NT2/D1 (cell line): ENCODE data around the gene ARSB.

Source experiments
- SUZ12 ChIP-seq: IDR thresholded peaks from 2 replicates; pipeline ENCODE4 v1.6.1; 2011; ENCODE audit not compliant: insufficient read length, insufficient read depth; ENCODE audit errors: extremely low read depth
- YY1 ChIP-seq: IDR thresholded peaks from 2 replicates; pipeline ENCODE4 v1.6.1; 2011; ENCODE audit not compliant: insufficient read length, insufficient read depth

DNA sequence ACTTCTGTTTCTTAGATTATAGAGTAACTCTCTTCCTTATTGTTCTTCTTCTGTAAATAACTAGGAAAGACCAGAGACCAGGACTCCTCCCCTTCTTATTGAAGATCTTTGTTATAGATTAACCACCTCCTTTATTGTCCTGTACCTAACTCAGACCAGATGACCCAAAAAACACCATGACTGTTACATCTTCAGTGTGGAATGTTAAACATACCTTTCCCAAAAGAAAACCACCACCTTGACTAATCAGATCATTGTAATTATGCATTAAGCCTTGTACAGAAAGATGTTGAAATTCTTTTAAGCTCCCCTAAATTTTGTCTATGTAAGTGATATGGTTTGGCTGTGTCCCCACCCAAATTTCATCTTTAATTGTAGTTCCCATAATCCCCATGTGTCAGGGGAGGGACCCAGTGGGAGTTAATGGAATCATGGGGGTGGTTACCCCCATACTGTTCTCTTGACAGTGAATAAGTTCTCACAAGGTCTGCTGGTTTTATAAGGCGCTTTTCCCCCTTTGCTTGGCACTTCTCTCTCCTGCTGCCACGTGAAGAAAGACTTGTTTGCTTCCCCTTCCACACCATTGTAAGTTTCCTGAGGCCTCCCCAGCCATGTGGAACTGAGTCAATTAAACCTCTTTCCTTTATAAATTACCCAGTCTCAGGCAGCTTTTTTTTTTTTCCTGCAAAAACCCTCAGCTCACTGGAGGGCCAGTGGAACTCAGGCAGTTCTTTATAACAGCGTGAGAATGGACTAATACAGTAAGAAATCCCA, 26.3 kb downstream of the ARSB start:
- no peak for TF ChIP-seq YY1
- no peak for TF ChIP-seq SUZ12
